ENCODE measurements around the gene TRABD2B.

DNA sequence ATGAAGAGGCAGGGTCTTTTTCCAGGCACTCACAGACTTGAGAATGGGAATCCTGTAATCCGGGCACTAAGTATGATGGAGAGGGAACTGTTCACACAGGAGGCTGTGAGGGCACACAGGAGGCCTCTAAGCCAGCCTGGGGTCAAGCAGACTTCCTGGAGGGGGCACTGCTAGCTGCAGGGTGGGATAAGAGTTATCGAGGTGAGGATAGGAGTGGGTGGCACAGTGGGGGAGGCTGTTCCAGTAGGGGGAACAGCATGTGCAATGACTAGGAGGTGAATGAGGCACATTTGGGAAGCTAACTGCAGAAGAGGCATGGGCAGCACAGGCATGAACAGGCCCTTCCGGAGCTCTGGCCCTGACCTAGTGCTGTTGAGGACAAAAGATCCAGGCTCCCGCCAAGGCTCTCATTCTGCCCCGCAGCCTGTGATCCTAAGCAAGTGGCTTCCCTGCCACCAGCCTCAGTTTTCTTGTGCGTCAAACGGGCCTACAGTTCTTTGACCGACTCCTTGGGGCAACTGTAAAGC lies 216.7 kb downstream of the TRABD2B start:
- TF ChIP-seq, protein P1, sequence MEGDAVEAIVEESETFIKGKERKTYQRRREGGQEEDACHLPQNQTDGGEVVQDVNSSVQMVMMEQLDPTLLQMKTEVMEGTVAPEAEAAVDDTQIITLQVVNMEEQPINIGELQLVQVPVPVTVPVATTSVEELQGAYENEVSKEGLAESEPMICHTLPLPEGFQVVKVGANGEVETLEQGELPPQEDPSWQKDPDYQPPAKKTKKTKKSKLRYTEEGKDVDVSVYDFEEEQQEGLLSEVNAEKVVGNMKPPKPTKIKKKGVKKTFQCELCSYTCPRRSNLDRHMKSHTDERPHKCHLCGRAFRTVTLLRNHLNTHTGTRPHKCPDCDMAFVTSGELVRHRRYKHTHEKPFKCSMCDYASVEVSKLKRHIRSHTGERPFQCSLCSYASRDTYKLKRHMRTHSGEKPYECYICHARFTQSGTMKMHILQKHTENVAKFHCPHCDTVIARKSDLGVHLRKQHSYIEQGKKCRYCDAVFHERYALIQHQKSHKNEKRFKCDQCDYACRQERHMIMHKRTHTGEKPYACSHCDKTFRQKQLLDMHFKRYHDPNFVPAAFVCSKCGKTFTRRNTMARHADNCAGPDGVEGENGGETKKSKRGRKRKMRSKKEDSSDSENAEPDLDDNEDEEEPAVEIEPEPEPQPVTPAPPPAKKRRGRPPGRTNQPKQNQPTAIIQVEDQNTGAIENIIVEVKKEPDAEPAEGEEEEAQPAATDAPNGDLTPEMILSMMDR (IDR thresholded peaks at IDR 0.05; ENCODE audit: insufficient read depth, low read depth, low read length), result no peak
- TF ChIP-seq EZH2 (IDR thresholded peaks at IDR 0.05; ENCODE audit: insufficient read depth, low read length), result no peak
